WTC11 (cell line): ENCODE results near the gene LPCAT4.
"Not testable (repeated sequence)": the region's sequence is repeated elsewhere in the genome, so short reads cannot be mapped to it uniquely, and the experiment has no call there.

ENCODE experiments used
- CDX4 ChIP-seq: fragments of 250-450 bp; sonication (Bioruptor Pico); IDR thresholded peaks from 2 replicates; pipeline ENCODE4 v1.9.0; 2021; ENCODE audit warnings: moderate library complexity, mild to moderate bottlenecking, inconsistent platforms, borderline replicate concordance
- CREM ChIP-seq: sonication (generic); formaldehyde crosslinking; IDR thresholded peaks from 2 replicates; pipeline ENCODE4 v1.8.1; 2022; ENCODE audit warnings: mild to moderate bottlenecking, missing genetic modification reagents, moderate library complexity
- HMGA2 ChIP-seq: fragments of 250-450 bp; sonication (Bioruptor Pico); IDR thresholded peaks from 2 replicates; pipeline ENCODE4 v1.4.0; 2021; ENCODE audit warnings: mild to moderate bottlenecking, moderate library complexity
- JUN ChIP-seq: sonication (generic); formaldehyde crosslinking; IDR thresholded peaks from 2 replicates; pipeline ENCODE4 v1.8.0; 2023; ENCODE audit warnings: mild to moderate bottlenecking, missing genetic modification reagents
- NFE2L1 ChIP-seq: sonication (generic); formaldehyde crosslinking; IDR thresholded peaks from 2 replicates; pipeline ENCODE4 v1.8.1; 2023; ENCODE audit warnings: missing genetic modification reagents
- NFYB ChIP-seq: sonication (generic); formaldehyde crosslinking; conservative IDR thresholded peaks from 2 replicates; pipeline ENCODE4 v1.8.0; 2022; ENCODE audit warnings: low read depth, missing genetic modification reagents
- NR2C2 ChIP-seq: sonication (generic); formaldehyde crosslinking; IDR thresholded peaks from 2 replicates; pipeline ENCODE4 v1.8.0; 2022; ENCODE audit warnings: mild to moderate bottlenecking, missing genetic modification reagents
- TCF7 ChIP-seq: sonication (generic); formaldehyde crosslinking; IDR thresholded peaks from 2 replicates; pipeline ENCODE4 v1.8.0; 2022; ENCODE audit warnings: mild to moderate bottlenecking, low read depth, missing genetic modification reagents, moderate library complexity
- TEAD4 ChIP-seq: sonication (generic); formaldehyde crosslinking; IDR thresholded peaks from 2 replicates; pipeline ENCODE4 v1.8.0; 2022; ENCODE audit warnings: mild to moderate bottlenecking, missing genetic modification reagents
- ZBTB21 ChIP-seq: sonication (generic); formaldehyde crosslinking; IDR thresholded peaks from 2 replicates; pipeline ENCODE4 v1.8.1; 2023; ENCODE audit warnings: mild to moderate bottlenecking, missing genetic modification reagents, borderline replicate concordance
- TF ChIP-seq, protein P1 (sequence below): sonication (generic); formaldehyde crosslinking; IDR thresholded peaks from 2 replicates; pipeline ENCODE4 v1.8.1; 2023; ENCODE audit warnings: mild to moderate bottlenecking, missing genetic modification reagents
- TF ChIP-seq, protein P2 (sequence below): fragments of 200-600 bp; IDR thresholded peaks from 2 replicates; pipeline ENCODE4 v1.8.0; 2022; ENCODE audit warnings: antibody characterized with exemption
- TF ChIP-seq, protein P3 (sequence below): sonication (generic); formaldehyde crosslinking; conservative IDR thresholded peaks from 2 replicates; pipeline ENCODE4 v1.8.1; 2022; ENCODE audit warnings: mild to moderate bottlenecking, missing genetic modification reagents
- TF ChIP-seq, protein P4 (sequence below): sonication (generic); formaldehyde crosslinking; IDR thresholded peaks from 2 replicates; pipeline ENCODE4 v1.8.0; 2022; ENCODE audit warnings: missing genetic modification reagents

- not testable (repeated sequence) for TF ChIP-seq TEAD4 (CRISPR knock-in tag); CDX4 (CRISPR knock-in tag); CREM (CRISPR knock-in tag); TCF7; JUN (CRISPR knock-in tag); ZBTB21 (CRISPR knock-in tag); NFYB (CRISPR knock-in tag); NR2C2 (CRISPR knock-in tag); HMGA2 (CRISPR knock-in tag); NFE2L1 (CRISPR knock-in tag)
- TF ChIP-seq, protein P1, sequence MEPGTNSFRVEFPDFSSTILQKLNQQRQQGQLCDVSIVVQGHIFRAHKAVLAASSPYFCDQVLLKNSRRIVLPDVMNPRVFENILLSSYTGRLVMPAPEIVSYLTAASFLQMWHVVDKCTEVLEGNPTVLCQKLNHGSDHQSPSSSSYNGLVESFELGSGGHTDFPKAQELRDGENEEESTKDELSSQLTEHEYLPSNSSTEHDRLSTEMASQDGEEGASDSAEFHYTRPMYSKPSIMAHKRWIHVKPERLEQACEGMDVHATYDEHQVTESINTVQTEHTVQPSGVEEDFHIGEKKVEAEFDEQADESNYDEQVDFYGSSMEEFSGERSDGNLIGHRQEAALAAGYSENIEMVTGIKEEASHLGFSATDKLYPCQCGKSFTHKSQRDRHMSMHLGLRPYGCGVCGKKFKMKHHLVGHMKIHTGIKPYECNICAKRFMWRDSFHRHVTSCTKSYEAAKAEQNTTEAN (CRISPR knock-in tag): not testable (repeated sequence)
- TF ChIP-seq, protein P2, sequence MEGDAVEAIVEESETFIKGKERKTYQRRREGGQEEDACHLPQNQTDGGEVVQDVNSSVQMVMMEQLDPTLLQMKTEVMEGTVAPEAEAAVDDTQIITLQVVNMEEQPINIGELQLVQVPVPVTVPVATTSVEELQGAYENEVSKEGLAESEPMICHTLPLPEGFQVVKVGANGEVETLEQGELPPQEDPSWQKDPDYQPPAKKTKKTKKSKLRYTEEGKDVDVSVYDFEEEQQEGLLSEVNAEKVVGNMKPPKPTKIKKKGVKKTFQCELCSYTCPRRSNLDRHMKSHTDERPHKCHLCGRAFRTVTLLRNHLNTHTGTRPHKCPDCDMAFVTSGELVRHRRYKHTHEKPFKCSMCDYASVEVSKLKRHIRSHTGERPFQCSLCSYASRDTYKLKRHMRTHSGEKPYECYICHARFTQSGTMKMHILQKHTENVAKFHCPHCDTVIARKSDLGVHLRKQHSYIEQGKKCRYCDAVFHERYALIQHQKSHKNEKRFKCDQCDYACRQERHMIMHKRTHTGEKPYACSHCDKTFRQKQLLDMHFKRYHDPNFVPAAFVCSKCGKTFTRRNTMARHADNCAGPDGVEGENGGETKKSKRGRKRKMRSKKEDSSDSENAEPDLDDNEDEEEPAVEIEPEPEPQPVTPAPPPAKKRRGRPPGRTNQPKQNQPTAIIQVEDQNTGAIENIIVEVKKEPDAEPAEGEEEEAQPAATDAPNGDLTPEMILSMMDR: not testable (repeated sequence)
- TF ChIP-seq, protein P3, sequence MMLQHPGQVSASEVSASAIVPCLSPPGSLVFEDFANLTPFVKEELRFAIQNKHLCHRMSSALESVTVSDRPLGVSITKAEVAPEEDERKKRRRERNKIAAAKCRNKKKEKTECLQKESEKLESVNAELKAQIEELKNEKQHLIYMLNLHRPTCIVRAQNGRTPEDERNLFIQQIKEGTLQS: not testable (repeated sequence)
- TF ChIP-seq, protein P4, sequence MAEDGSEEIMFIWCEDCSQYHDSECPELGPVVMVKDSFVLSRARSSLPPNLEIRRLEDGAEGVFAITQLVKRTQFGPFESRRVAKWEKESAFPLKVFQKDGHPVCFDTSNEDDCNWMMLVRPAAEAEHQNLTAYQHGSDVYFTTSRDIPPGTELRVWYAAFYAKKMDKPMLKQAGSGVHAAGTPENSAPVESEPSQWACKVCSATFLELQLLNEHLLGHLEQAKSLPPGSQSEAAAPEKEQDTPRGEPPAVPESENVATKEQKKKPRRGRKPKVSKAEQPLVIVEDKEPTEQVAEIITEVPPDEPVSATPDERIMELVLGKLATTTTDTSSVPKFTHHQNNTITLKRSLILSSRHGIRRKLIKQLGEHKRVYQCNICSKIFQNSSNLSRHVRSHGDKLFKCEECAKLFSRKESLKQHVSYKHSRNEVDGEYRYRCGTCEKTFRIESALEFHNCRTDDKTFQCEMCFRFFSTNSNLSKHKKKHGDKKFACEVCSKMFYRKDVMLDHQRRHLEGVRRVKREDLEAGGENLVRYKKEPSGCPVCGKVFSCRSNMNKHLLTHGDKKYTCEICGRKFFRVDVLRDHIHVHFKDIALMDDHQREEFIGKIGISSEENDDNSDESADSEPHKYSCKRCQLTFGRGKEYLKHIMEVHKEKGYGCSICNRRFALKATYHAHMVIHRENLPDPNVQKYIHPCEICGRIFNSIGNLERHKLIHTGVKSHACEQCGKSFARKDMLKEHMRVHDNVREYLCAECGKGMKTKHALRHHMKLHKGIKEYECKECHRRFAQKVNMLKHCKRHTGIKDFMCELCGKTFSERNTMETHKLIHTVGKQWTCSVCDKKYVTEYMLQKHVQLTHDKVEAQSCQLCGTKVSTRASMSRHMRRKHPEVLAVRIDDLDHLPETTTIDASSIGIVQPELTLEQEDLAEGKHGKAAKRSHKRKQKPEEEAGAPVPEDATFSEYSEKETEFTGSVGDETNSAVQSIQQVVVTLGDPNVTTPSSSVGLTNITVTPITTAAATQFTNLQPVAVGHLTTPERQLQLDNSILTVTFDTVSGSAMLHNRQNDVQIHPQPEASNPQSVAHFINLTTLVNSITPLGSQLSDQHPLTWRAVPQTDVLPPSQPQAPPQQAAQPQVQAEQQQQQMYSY (CRISPR knock-in tag): not testable (repeated sequence)
Measured at GRCh38 chr15:34408973-34409372, 42.0 kb upstream of the LPCAT4 start.
